Activated B cell treated with CpG ODN at 0.5 μM for 24 hours (primary cell): Measurements from ENCODE around the gene GBGT1. TPM values are rescaled to one million over a fixed set of nuclear protein-coding genes. Genes with fewer than 3 reads are reported as not detected.

ENCODE experiments used
- ATAC-seq: fragments of 200-7000 bp; cut with Tn5 transposase; one replicate; pipeline ENCODE4 v1.10.0; 2021; ENCODE audit warnings: low read depth, mild to moderate bottlenecking, moderate library complexity
- CTCF ChIA-PET: fragments of 350-600 bp; sonication (Branson Sonifier 250); formaldehyde crosslinking; loops from one replicate; lab custom pipeline; 2021; ENCODE audit warnings: antibody characterized with exemption; lab: Charles Lee
- POLR2A ChIA-PET: fragments of 350-600 bp; sonication (Branson Sonifier 250); formaldehyde crosslinking; loops from one replicate; lab custom pipeline; 2021; ENCODE audit warnings: antibody characterized with exemption; lab: Charles Lee
- DNase-seq: peaks from one replicate; pipeline ENCODE4 v3.0.0; 2022
- H3K27ac Mint-ChIP-seq: one replicate; pipeline ENCODE4 v1.8.0; 2020; ENCODE audit warnings: mixed read lengths
- H3K27me3 Mint-ChIP-seq: one replicate; pipeline ENCODE4 v1.8.0; 2021; ENCODE audit warnings: mixed read lengths
- H3K36me3 Mint-ChIP-seq: one replicate; pipeline ENCODE4 v1.8.0; 2021; ENCODE audit warnings: low read depth, mixed read lengths
- H3K4me1 Mint-ChIP-seq: one replicate; pipeline ENCODE4 v1.8.0; 2021; ENCODE audit warnings: mixed read lengths
- H3K4me3 Mint-ChIP-seq: one replicate; pipeline ENCODE4 v1.8.0; 2020; ENCODE audit warnings: mild to moderate bottlenecking, mixed read lengths
- H3K9me3 Mint-ChIP-seq: one replicate; pipeline ENCODE4 v1.8.0; 2020; ENCODE audit warnings: mixed read lengths
- intact Hi-C: fragments of 100-400 bp; cut with micrococcal nuclease; formaldehyde crosslinking; loops from one replicate; pipeline ENCODE4 v1.15.1; 2024
- total RNA-seq: library from RNA; stranded (reverse); gene quantifications from 2 replicates; pipeline ENCODE4 v1.2.3, GENCODE V29; 2022
- TF ChIP-seq, protein P1 (sequence below): fragments of 200-600 bp; IDR thresholded peaks from one replicate; pipeline ENCODE4 v1.8.0; 2022; ENCODE audit warnings: antibody characterized with exemption, mild to moderate bottlenecking

GBGT1 gene
- total RNA-seq, 1 donor from 2014 or later, result 49.5 TPM

DNA sequence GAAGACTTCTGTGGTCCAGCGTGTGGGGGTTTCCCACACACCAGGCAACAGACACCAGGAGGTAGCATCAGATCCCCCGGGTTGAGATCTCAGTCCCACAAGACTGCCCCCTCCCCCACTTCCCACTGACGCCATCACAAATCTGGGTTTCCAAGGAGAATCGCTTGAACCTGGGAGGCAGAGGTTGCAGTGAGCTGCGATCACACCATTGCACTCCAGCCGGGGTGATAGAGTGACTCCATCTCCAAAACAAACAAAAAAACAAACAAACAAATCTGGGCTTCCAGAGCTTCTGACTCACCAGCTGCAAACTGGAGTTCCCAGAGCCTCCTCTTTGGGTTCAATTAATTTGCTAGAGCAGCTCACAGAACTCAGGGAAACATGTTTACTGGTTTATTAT is 4.7 kb upstream of the GBGT1 start:
- ChIA-PET CTCF (interaction anchor here (2.0 kb wide), 1 partner anchor 12 kb away, joined by 5 read pairs; no protein-coding TSS in a partner anchor), POLR2A (no interaction called here)
- Mint-ChIP-seq H3K27me3 (peaks cover 4% of the 10 kb centered on the region), H3K9me3 (no peaks in the 10 kb centered on the region), H3K4me3 (no peak overlapping the region), H3K27ac (no peak overlapping the region), H3K4me1 (peaks cover 21% of the 10 kb centered on the region), H3K36me3 (no peaks in the 10 kb centered on the region)
- no peak for DNase-seq
- intact Hi-C loops, result no loop called here
- ATAC-seq, result no peak
- TF ChIP-seq, protein P1, sequence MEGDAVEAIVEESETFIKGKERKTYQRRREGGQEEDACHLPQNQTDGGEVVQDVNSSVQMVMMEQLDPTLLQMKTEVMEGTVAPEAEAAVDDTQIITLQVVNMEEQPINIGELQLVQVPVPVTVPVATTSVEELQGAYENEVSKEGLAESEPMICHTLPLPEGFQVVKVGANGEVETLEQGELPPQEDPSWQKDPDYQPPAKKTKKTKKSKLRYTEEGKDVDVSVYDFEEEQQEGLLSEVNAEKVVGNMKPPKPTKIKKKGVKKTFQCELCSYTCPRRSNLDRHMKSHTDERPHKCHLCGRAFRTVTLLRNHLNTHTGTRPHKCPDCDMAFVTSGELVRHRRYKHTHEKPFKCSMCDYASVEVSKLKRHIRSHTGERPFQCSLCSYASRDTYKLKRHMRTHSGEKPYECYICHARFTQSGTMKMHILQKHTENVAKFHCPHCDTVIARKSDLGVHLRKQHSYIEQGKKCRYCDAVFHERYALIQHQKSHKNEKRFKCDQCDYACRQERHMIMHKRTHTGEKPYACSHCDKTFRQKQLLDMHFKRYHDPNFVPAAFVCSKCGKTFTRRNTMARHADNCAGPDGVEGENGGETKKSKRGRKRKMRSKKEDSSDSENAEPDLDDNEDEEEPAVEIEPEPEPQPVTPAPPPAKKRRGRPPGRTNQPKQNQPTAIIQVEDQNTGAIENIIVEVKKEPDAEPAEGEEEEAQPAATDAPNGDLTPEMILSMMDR, result no peak

DNA sequence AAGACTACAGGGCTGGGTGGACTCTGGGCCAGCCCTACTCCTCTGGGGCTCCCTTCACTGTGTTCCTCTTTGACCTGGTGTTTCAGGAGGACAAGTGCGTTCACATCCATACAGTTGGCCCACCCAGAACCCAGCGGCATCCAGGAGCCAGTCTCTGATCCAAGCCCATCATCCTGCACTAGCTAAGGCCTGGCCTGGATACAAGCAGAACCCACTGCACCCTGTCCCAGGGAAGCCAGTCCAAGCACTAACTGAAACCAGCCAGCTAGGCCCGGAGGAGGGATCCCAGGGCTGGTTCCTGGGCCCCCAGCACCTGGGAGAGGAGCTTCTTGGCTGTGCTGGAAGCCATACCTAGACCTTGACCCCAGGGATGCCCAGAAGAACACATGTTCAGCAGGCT is 4.1 kb upstream of the GBGT1 start:
- TF ChIP-seq, protein P1, result no peak
- no peak overlapping the region for H3K4me3 Mint-ChIP-seq
- no peaks in the 10 kb centered on the region for H3K36me3 Mint-ChIP-seq
- POLR2A ChIA-PET, result no interaction called here
- no peaks in the 10 kb centered on the region for H3K9me3 Mint-ChIP-seq
- peaks cover 23% of the 10 kb centered on the region for H3K4me1 Mint-ChIP-seq
- DNase-seq, result no peak
- H3K27me3 Mint-ChIP-seq, result peaks cover 4% of the 10 kb centered on the region
- CTCF ChIA-PET, result interaction anchor here (1.4 to 2.0 kb wide), 2 partner anchors 13 to 18 kb away, joined by 3 to 5 read pairs; no protein-coding TSS in a partner anchor
- ATAC-seq, result no peak
- intact Hi-C loops, result no loop called here
- H3K27ac Mint-ChIP-seq, result no peak overlapping the region

DNA sequence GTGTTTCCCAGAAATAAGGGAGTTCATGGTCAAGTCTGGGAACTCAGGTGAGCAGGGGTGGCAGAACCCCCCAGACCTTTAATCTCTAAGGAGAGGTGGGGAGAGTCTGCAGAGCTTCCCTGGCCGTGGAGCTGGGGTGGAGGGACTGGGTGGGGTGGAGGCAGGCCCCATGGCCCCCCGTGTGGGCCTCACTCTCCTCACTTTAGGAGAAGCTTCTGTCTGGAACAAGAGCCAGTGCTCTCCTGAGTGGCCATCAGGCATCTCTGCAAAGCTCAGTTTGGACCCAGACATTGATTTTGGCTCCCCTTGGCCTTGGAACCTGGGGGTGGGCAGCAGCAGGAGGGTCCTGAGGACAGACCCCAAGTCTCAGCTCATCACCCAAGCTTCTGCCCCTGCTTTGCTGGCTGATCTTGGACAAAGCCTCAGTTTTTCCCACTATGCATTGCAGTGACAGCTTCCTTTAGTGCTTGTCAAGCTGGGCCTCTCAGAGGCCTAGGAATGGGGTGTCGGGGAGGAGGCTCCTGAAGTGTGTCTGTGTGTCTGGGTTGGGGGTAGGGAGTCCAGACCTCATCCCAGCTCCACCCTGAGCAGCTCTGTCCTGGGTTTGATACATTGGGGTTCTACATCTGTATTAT is 3.5 kb upstream of the GBGT1 start:
- H3K36me3 Mint-ChIP-seq, result no peaks in the 10 kb centered on the region
- no peak overlapping the region for H3K4me3 Mint-ChIP-seq
- no peak for DNase-seq
- peaks cover 28% of the 10 kb centered on the region for H3K4me1 Mint-ChIP-seq
- no peaks in the 10 kb centered on the region for H3K9me3 Mint-ChIP-seq
- ChIA-PET POLR2A (no interaction called here), CTCF (interaction anchor here (1.4 to 2.0 kb wide), 2 partner anchors 14 to 19 kb away, joined by 3 to 5 read pairs; no protein-coding TSS in a partner anchor)
- no peak for ATAC-seq
- H3K27ac Mint-ChIP-seq, result no peak overlapping the region
- H3K27me3 Mint-ChIP-seq, result peaks cover 4% of the 10 kb centered on the region
- TF ChIP-seq, protein P1, result no peak
- intact Hi-C loops, result no loop called here

DNA sequence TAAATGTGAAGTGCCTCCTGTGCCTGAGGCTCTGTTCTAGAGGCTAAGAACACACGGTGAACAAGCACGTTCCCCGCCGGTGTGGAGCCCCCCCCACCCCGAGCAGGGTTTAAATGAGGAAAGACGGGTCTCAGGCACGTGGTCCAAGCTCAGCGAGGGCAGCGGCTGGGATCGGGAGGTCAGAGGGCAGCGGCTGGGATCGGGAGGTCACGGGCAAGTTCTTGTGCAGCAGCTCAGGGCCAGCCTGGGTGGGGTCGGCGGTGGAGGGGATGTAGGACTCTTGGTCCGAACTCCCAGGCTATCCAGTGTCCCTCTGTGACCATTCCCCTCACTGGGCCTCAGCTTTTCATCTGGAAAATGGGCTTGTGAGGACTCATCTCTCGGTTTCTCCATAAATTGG is 2.7 kb upstream of the GBGT1 start:
- Mint-ChIP-seq H3K9me3 (no peaks in the 10 kb centered on the region), H3K4me1 (peaks cover 25% of the 10 kb centered on the region), H3K4me3 (no peak overlapping the region), H3K27ac (no peak overlapping the region), H3K27me3 (peaks cover 3% of the 10 kb centered on the region), H3K36me3 (no peaks in the 10 kb centered on the region)
- DNase-seq, result no peak
- ChIA-PET POLR2A (no interaction called here), CTCF (interaction anchor here (1.4 kb wide), 1 partner anchor 20 kb away, joined by 3 read pairs; no protein-coding TSS in a partner anchor)
- ATAC-seq, result no peak
- TF ChIP-seq, protein P1, result no peak
- intact Hi-C loops, result no loop called here

DNA sequence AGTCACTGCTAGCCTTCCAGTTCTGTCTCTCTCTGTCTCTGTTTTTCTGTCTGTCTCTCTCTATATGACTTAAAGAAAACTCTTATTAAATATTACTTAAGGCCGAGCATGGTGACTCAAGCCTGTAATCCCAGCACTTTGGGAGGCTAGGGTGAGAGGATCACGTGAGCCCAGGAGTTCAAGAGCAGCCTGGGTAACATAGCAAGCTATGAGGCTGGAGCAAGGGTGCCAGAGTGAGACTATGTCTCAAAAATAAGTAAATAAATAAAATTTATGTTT is 1.7 kb upstream of the GBGT1 start:
- TF ChIP-seq, protein P1, result no peak
- H3K9me3 Mint-ChIP-seq, result no peaks in the 10 kb centered on the region
- H3K27ac Mint-ChIP-seq, result no peak overlapping the region
- ATAC-seq, result no peak
- H3K4me3 Mint-ChIP-seq, result no peak overlapping the region
- H3K4me1 Mint-ChIP-seq, result peaks cover 25% of the 10 kb centered on the region
- H3K27me3 Mint-ChIP-seq, result peaks cover 3% of the 10 kb centered on the region
- intact Hi-C loops, result no loop called here
- ChIA-PET CTCF (no interaction called here), POLR2A (no interaction called here)
- H3K36me3 Mint-ChIP-seq, result peaks cover 7% of the 10 kb centered on the region
- DNase-seq, result no peak
